OCI-LY1 (cell line): Measurements from ENCODE around the gene SERPINA1.

Experiments used
- H2AFZ ChIP-seq: fragments of 200-600 bp; sonication (generic), shearing (Covaris generic); 2 replicates; pipeline ENCODE4 v1.6.0; 2014; ENCODE audit warnings: antibody characterized with exemption, mild to moderate bottlenecking, low read length
- H3F3A ChIP-seq: fragments of 200-600 bp; sonication (generic), shearing (Covaris generic); 2 replicates; pipeline ENCODE4 v1.6.0; 2014; ENCODE audit warnings: mild to moderate bottlenecking, antibody characterized with exemption, low read length, moderate library complexity; ENCODE audit not compliant: insufficient read depth
- H3K27ac ChIP-seq: fragments of 200-600 bp; sonication (generic); 2 replicates; pipeline ENCODE4 v1.5.1; 2014; ENCODE audit warnings: low read length, mixed run types, mild to moderate bottlenecking, low read depth; ENCODE audit not compliant: poor library complexity, severe bottlenecking
- H3K27me3 ChIP-seq: fragments of 200-600 bp; sonication (generic); 2 replicates; pipeline ENCODE4 v1.6.0; 2014; ENCODE audit warnings: antibody characterized with exemption, mild to moderate bottlenecking, low read length, moderate library complexity; ENCODE audit not compliant: insufficient read depth
- H3K36me3 ChIP-seq: fragments of 200-600 bp; sonication (generic); 2 replicates; pipeline ENCODE4 v1.6.1; 2014; ENCODE audit warnings: mild to moderate bottlenecking, antibody characterized with exemption, low read length, moderate library complexity, mixed read lengths; ENCODE audit not compliant: insufficient read depth
- H3K4me1 ChIP-seq: fragments of 200-600 bp; sonication (generic); 2 replicates; pipeline ENCODE4 v1.5.1; 2014; ENCODE audit warnings: mild to moderate bottlenecking, low read length, moderate library complexity; ENCODE audit not compliant: insufficient read depth, severe bottlenecking
- H3K4me2 ChIP-seq: fragments of 200-600 bp; sonication (generic), shearing (Covaris generic); 2 replicates; pipeline ENCODE4 v1.6.1; 2014; ENCODE audit warnings: low read length
- H3K4me3 ChIP-seq: fragments of 200-600 bp; sonication (generic); 2 replicates; pipeline ENCODE4 v1.5.1; 2014; ENCODE audit warnings: low read length, low read depth, mild to moderate bottlenecking, mixed read lengths; ENCODE audit not compliant: poor library complexity, severe bottlenecking
- H3K79me2 ChIP-seq: fragments of 200-600 bp; shearing (Covaris generic); 2 replicates; pipeline ENCODE4 v1.6.1; 2016; ENCODE audit warnings: mixed run types, low read length, mixed read lengths; ENCODE audit not compliant: insufficient read depth
- H3K9ac ChIP-seq: fragments of 200-600 bp; sonication (generic), shearing (Covaris generic); 2 replicates; pipeline ENCODE4 v1.6.1; 2014; ENCODE audit warnings: mild to moderate bottlenecking, low read length, mixed read lengths
- H3K9me2 ChIP-seq: fragments of 200-600 bp; sonication (generic), shearing (Covaris generic); 2 replicates; pipeline ENCODE4 v1.6.1; 2014; ENCODE audit warnings: low read depth, mild to moderate bottlenecking, low read length, mixed read lengths
- H3K9me3 ChIP-seq: fragments of 200-600 bp; shearing (Covaris generic); 2 replicates; pipeline ENCODE4 v1.6.1; 2014; ENCODE audit warnings: low read length, mixed read lengths
- H4K20me1 ChIP-seq: fragments of 200-600 bp; sonication (generic), shearing (Covaris generic); 2 replicates; pipeline ENCODE4 v1.6.0; 2016; ENCODE audit warnings: mild to moderate bottlenecking, low read length; ENCODE audit not compliant: insufficient read depth
- CTCF ChIP-seq: fragments of 200-600 bp; sonication (generic), shearing (Covaris generic); IDR thresholded peaks from 2 replicates; pipeline ENCODE4 v1.5.1; 2017; ENCODE audit warnings: mild to moderate bottlenecking, antibody characterized with exemption, low read length, moderate library complexity, mixed read lengths
- EZH2 ChIP-seq: fragments of 200-600 bp; sonication (generic), shearing (Covaris generic); IDR thresholded peaks from 2 replicates; pipeline ENCODE4 v1.8.0; 2017; ENCODE audit warnings: borderline replicate concordance, mixed run types, mild to moderate bottlenecking, antibody characterized with exemption, low read length, moderate library complexity, mixed read lengths

The SERPINA1 gene

GRCh38 chr14:94392510-94392935 is 4.1 kb upstream of the SERPINA1 start:
- Histone ChIP-seq H3K9me3 (no peaks in the 10 kb centered on the region), H3K27ac (no peak overlapping the region), H3K9me2 (no peaks in the 10 kb centered on the region), H3K4me3 (no peak overlapping the region), H4K20me1 (no peaks in the 10 kb centered on the region), H3K9ac (no peak overlapping the region), H3K4me2 (no peak overlapping the region), H3K36me3 (no peaks in the 10 kb centered on the region), H3F3A (no peaks in the 10 kb centered on the region), H3K4me1 (peaks cover 3% of the 10 kb centered on the region), H3K79me2 (no peaks in the 10 kb centered on the region), H2AFZ (no peak overlapping the region), H3K27me3 (peaks cover 7% of the 10 kb centered on the region; the same call in 1 of the 2 replicates)
- TF ChIP-seq EZH2, result no peak
- TF ChIP-seq CTCF, result no peak

DNA sequence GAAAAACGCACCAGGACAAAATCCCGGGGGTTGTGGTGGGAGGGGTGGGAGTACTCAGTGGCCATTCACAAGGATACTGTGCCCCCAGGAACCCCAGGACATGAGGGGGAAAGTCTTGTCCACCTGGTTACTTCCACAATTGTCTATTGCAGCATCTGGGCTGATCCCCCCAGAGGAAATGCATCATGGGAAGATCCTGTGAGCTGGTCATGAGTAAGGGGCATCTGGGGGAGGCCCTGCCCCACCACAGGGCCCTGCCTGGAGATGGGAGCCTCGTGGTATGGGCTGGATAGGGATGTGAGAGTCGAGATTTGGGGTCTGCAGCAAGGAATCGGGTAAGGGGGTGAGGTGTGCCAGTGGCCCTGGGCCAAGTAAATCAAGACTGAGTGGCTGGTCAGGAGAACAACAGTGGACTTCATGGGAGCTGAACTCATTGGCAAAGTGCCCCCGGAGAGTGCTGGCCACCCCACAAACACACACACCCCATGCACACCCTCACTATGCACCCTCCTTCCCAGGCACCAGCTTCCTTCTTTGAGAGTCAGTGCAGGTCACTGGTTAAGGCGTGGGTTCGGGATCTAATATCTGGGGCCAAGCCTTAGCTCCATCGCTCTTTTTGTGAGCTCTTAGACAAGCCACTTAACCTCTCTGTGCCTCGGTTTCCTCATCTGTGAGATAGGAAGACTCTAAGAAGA is 3.0 kb upstream of the SERPINA1 start:
- Histone ChIP-seq H3K9me3 (no peaks in the 10 kb centered on the region), H3K9ac (no peak overlapping the region), H3F3A (no peaks in the 10 kb centered on the region), H4K20me1 (no peaks in the 10 kb centered on the region), H3K27ac (no peak overlapping the region), H3K4me1 (peaks cover 3% of the 10 kb centered on the region), H2AFZ (no peak overlapping the region), H3K36me3 (no peaks in the 10 kb centered on the region), H3K4me3 (no peak overlapping the region), H3K9me2 (no peaks in the 10 kb centered on the region), H3K27me3 (peaks cover 7% of the 10 kb centered on the region; the same call in 1 of the 2 replicates), H3K4me2 (no peak overlapping the region), H3K79me2 (no peaks in the 10 kb centered on the region)
- TF ChIP-seq CTCF (no peak), EZH2 (no peak)

DNA sequence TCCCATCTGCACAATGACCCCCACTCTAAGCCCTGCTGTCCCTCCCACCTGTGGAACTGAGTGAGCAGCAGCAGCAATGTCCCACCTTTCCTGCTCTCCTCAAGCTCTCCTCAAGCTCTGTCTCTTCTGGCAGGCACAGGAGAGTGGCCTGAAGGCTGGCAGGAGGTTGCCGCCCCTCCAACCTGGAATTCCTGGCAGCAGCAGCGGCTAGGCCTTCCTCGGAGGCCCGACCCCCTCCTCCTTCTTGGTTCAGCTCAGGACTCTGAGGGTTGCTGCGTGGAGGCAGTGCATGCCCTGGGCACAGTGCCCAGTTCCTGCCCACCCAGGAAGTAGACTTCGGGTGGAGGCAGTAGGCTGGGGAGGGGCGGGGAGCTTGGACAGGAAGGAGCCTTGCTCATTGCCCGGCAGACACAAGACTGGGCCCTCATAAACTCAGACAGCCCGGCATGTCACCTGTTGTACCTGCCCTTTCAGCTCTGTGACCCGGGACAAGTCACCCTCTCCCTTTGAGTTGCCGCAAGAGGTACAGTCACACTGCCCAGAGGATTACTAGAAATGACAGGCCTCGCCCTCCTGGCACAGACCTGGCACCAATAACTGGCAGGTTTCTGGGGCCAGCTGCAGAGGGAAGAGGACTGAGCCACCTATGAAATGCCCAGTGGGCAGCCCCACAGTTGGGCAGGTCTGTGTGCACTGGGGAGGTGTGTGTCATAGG is 2.1 kb upstream of the SERPINA1 start:
- H3K9ac ChIP-seq, result no peak overlapping the region
- no peaks in the 10 kb centered on the region for H4K20me1 ChIP-seq
- no peak overlapping the region for H3K27ac ChIP-seq
- H3F3A ChIP-seq, result no peaks in the 10 kb centered on the region
- TF ChIP-seq CTCF (no peak), EZH2 (no peak)
- H3K36me3 ChIP-seq, result no peaks in the 10 kb centered on the region
- no peaks in the 10 kb centered on the region for H3K9me2 ChIP-seq
- H3K79me2 ChIP-seq, result no peaks in the 10 kb centered on the region
- H3K4me3 ChIP-seq, result no peak overlapping the region
- peaks cover 7% of the 10 kb centered on the region; the same call in 1 of the 2 replicates for H3K27me3 ChIP-seq
- peaks cover 3% of the 10 kb centered on the region for H3K4me1 ChIP-seq
- H3K4me2 ChIP-seq, result no peak overlapping the region
- no peaks in the 10 kb centered on the region for H3K9me3 ChIP-seq
- no peak overlapping the region for H2AFZ ChIP-seq
